Midbrain (tissue), 1 donor: Measurements from ENCODE around the gene DMXL1.
"Not testable (repeated sequence)": the region's sequence is repeated elsewhere in the genome, so short reads cannot be mapped to it uniquely, and the experiment has no call there.

Experiments
- DNase-seq: peaks from one replicate; lab custom pipeline; 2025; lab: John Stamatoyannopoulos, UW

DMXL1 gene

GRCh38 chr5:119200795-119201194 lies 129.9 kb downstream of the DMXL1 start:
- DNase-seq = no peak

GRCh38 chr5:119207105-119207504 lies 136.2 kb downstream of the DMXL1 start:
- no peak for DNase-seq

GRCh38 chr5:119212026-119212425 lies 141.1 kb downstream of the DMXL1 start:
- DNase-seq = no peak

GRCh38 chr5:119212676-119213075 lies 141.8 kb downstream of the DMXL1 start:
- DNase-seq = no peak

- no peak for DNase-seq
Observed at GRCh38 chr5:119217183-119217582, 146.3 kb downstream of the DMXL1 start.

GRCh38 chr5:119218830-119219782 lies 148.2 kb downstream of the DMXL1 start:
- no peak for DNase-seq

- DNase-seq = no peak
Observed at GRCh38 chr5:119220576-119221197, 149.8 kb downstream of the DMXL1 start.

- DNase-seq = no peak
Observed at GRCh38 chr5:119221330-119221729, 150.4 kb downstream of the DMXL1 start.

GRCh38 chr5:119229950-119230349 lies 159.1 kb downstream of the DMXL1 start:
- no peak for DNase-seq

GRCh38 chr5:119238265-119239118 lies 167.6 kb downstream of the DMXL1 start:
- DNase-seq = no peak

GRCh38 chr5:119239119-119239417 lies 168.2 kb downstream of the DMXL1 start:
- no peak for DNase-seq

- DNase-seq = not testable (repeated sequence)
Observed at GRCh38 chr5:119239826-119240225, 168.9 kb downstream of the DMXL1 start.

GRCh38 chr5:119243888-119244287 lies 173.0 kb downstream of the DMXL1 start:
- no peak for DNase-seq

- no peak for DNase-seq
Observed at GRCh38 chr5:119250946-119251901, 180.3 kb downstream of the DMXL1 start.

GRCh38 chr5:119255571-119256356 lies 184.9 kb downstream of the DMXL1 start:
- DNase-seq = no peak

GRCh38 chr5:119257613-119258012 lies 186.7 kb downstream of the DMXL1 start:
- DNase-seq = no peak

GRCh38 chr5:119263639-119264038 lies 192.8 kb downstream of the DMXL1 start:
- DNase-seq = no peak

GRCh38 chr5:119264186-119264585 lies 193.3 kb downstream of the DMXL1 start:
- no peak for DNase-seq

GRCh38 chr5:119267958-119268386 lies 197.1 kb downstream of the DMXL1 start:
- DNase-seq = peak; percentile 88

- DNase-seq = peak; percentile 91
Observed at GRCh38 chr5:119268387-119269060, 197.6 kb downstream of the DMXL1 start.
